Mononuclear cell (primary cell): Measurements from ENCODE around the gene PDIA4. TPM values are rescaled to one million over a fixed set of nuclear protein-coding genes. Genes with fewer than 3 reads are reported as not detected.
"Not testable (repeated sequence)": the region's sequence is repeated elsewhere in the genome, so short reads cannot be mapped to it uniquely, and the experiment has no call there.

Source experiments
- H3K27me3 ChIP-seq: 2 replicates; pipeline ENCODE4 v1.6.0; 2011; ENCODE audit warnings: low read length, control low read depth; ENCODE audit not compliant: insufficient read depth
- H3K4me1 ChIP-seq: 2 replicates; pipeline ENCODE4 v1.5.1; 2011; ENCODE audit warnings: mild to moderate bottlenecking, low read length, control low read depth; ENCODE audit not compliant: insufficient read depth
- H3K4me3 ChIP-seq: 2 replicates; pipeline ENCODE4 v1.5.1; 2011; ENCODE audit warnings: mild to moderate bottlenecking, low read length, moderate library complexity
- H3K9me3 ChIP-seq: 2 replicates; pipeline ENCODE4 v1.5.1; 2011; ENCODE audit warnings: low read depth, mild to moderate bottlenecking, control low read depth, low read length
- total RNA-seq: library from RNA; depleted of rRNA; stranded (reverse); fragments of >200 nt; gene quantifications from one replicate; pipeline ENCODE4 v1.2.3, GENCODE V29; 2012

Gene PDIA4
- total RNA-seq, 1 donor = 34.9 TPM

DNA sequence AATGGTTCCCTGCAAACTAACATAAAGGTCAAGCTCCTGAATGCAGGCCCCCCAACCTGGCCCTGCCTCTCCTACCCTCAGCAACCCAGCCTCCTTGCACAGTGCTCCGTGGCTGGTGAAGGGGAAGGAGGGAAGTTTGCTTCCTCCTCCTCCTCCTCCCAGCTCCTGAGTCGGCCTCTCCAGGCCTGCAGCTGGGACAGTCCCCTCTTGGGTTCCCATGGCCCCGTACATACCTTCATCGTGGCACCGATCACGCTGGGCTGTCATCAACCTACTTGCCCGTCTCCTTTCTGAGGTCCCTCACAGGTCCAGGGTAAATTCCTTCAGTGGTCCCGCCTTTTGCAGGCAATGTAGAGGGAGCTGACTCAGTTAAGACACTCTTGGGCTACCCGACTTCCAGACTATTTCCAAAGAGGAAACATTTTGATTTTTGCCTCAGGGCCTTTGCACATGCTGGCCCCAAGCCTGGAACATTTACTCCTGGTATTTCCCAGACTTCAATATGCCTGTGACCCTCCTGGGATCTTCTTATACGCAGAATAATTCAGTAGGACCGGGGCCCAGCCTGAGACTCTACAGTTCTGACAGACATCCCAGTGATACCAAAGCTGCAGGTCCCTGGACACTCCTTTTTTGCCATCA, 26.8 kb downstream of the PDIA4 start:
- H3K4me1 ChIP-seq = no peaks in the 10 kb centered on the region
- no peaks in the 10 kb centered on the region for H3K9me3 ChIP-seq
- H3K27me3 ChIP-seq = no peaks in the 10 kb centered on the region
- no peak overlapping the region for H3K4me3 ChIP-seq

DNA sequence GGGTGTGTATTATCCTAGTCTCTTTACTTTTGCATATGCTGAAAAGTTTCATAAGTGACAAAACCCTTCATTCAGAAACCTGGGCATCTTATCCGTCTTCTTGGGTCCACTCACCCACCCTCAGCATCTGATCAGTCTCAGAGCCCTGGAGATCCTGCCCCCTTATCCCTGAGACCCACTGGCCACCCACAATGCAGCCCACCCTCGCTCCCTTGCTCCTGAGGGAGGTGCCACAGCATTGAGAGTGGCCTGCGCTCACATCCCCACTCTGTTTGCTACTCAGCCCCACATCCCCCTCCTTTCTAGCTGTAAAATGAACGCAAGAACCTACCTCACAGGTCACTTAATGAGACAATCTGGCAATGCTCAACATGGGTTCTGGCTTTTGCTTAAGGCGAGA, 27.3 kb downstream of the PDIA4 start:
- Histone ChIP-seq H3K4me1 (no peaks in the 10 kb centered on the region), H3K9me3 (no peaks in the 10 kb centered on the region), H3K27me3 (no peaks in the 10 kb centered on the region), H3K4me3 (no peak overlapping the region)

DNA sequence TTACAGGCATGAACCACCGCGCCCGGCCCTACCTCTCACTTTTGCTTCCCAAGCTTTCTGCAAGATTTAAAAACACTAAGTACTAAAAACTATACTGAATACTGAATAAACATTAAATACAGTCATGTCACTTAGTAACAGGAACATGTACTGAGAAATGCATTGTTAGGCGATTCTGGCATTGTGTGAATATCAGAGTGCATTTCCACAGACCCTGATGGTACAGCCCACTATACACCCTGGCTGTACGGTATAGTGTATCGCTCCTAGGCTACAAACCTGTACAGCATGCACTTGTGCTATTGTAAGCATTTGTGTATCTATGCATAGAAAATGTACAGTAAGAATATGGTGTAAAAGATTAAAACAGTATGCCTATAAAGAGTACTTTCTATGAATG, 29.1 kb downstream of the PDIA4 start:
- no peak overlapping the region for H3K4me3 ChIP-seq
- H3K27me3 ChIP-seq = no peaks in the 10 kb centered on the region

DNA sequence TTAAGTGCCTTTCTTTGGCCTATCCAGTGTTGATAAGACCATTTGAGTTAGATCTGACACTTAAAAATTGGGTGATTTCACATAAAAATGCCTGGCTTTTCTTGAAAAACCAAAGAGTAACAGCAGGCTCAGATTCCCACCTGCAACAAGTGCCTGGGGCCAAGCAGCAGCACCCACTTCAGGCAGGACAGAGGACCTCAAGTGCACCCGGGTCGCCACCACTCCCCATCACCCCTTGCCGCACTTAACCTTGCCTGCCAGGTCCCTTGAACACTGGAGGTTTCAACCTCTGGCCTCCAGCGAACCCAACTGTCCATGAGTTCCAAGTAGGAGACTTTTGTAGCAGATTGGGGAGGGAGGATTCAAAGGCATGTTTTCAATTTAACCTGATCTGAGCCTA, 30.8 kb downstream of the PDIA4 start:
- H3K4me1 ChIP-seq = no peaks in the 10 kb centered on the region
- H3K27me3 ChIP-seq = no peaks in the 10 kb centered on the region
- no peaks in the 10 kb centered on the region for H3K9me3 ChIP-seq
- no peak overlapping the region for H3K4me3 ChIP-seq

More for the DNA sequence above, 29.1 kb downstream of the PDIA4 start:
- H3K9me3 ChIP-seq = no peaks in the 10 kb centered on the region
- H3K4me1 ChIP-seq = no peaks in the 10 kb centered on the region

DNA sequence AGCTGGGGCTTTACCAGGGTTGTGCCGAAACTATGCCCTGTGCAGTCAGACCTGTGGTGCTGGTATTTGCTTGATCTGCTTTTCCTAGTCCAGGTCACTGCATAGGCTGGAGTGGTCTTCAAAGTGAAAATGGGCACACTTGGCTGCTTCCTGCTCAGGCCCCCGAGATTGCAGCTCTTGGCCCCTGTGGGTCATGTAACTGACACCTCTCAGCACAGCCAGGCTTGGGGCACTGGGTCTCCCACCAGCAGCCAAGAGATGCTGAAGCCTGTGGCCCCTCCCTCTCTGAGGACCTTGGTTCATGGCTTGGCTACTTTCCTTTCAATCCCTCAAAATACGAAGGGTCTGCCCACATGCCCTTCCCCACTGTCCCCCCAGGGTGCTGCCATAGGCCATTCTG, 33.7 kb downstream of the PDIA4 start:
- H3K4me3 ChIP-seq = no peak overlapping the region
- no peaks in the 10 kb centered on the region for H3K4me1 ChIP-seq
- H3K27me3 ChIP-seq = no peaks in the 10 kb centered on the region
- H3K9me3 ChIP-seq = no peaks in the 10 kb centered on the region

DNA sequence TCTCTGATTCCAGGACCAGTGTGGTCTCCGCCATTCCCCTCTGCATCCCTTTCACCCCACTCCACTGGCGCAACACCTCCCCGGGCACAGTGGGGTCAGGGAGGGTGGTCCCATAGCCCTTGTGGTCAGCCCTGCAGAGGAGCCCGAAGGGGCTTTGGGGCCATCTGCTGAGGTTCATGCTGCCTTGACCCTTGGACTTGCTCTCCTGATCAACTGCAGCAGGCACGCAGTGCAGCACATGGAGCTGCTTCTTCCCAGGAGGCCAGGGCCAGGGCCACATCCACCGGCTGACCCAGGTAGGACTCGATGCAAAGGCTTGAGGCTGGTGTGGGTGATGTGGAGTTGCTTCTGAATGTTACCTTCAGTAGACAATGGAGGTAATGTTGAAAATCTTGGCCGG, 35.1 kb downstream of the PDIA4 start:
- no peak overlapping the region for H3K4me3 ChIP-seq
- H3K9me3 ChIP-seq = no peaks in the 10 kb centered on the region
- peaks cover 6% of the 10 kb centered on the region for H3K4me1 ChIP-seq
- no peaks in the 10 kb centered on the region for H3K27me3 ChIP-seq

DNA sequence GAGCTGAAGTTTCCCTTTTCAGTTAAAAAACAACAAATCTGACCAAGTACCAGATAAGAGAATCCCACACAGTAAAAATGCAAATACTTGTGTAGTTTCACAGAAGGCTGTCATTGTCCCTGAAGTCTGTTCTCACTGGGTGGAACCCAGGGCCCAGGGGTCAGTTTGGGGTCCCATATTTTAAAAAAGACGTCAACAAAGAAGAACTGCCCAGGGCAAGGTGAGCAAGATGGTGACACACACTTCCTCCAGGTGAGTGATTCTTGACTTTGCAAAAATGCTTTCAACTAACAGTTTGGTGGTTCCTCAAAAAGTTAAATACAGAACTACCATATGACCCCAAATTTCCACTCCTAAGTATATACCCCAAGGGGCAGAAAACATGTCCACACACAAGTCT, 36.8 kb downstream of the PDIA4 start:
- Histone ChIP-seq H3K4me3 (no peak overlapping the region), H3K27me3 (no peaks in the 10 kb centered on the region), H3K9me3 (no peaks in the 10 kb centered on the region), H3K4me1 (peaks cover 10% of the 10 kb centered on the region)

DNA sequence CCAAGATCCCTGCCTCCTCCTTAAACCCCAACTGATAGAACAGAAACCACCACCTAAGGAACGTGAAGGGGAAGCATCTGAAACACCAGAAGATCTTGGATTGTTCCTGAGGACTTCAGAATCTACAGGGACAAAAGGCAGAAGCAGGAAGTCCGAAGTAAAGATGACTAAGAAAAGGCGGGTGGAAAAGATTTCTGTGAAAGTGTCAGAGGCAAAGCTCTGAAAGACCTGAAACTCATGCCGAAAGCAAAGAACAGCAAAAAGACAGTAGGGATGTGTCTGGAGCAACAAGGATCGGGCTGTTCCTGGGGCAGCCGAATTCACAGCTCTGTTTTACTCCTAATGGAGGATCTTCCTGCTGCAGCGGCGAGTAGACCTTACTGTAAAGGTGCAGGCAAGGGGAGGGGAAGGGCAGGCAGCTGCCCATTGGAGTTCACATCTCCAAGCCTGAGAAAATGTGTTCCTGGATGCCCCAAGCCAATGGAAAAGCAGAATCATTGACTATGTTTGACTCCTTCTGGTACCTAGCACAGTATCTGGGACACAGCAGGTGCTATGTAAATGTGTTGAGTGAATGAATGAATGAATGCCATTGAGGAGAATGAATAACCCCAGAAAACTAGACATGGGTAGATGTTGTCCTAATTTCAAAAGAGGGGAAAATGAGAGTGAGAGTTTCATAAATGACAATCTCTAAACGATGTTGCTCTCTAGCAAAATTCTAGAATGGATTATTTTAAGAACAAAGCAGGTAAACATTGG, 40.4 kb downstream of the PDIA4 start:
- Histone ChIP-seq H3K4me1 (peaks cover 38% of the 10 kb centered on the region), H3K9me3 (no peaks in the 10 kb centered on the region), H3K4me3 (peak overlapping the region; percentile 45), H3K27me3 (no peaks in the 10 kb centered on the region)

DNA sequence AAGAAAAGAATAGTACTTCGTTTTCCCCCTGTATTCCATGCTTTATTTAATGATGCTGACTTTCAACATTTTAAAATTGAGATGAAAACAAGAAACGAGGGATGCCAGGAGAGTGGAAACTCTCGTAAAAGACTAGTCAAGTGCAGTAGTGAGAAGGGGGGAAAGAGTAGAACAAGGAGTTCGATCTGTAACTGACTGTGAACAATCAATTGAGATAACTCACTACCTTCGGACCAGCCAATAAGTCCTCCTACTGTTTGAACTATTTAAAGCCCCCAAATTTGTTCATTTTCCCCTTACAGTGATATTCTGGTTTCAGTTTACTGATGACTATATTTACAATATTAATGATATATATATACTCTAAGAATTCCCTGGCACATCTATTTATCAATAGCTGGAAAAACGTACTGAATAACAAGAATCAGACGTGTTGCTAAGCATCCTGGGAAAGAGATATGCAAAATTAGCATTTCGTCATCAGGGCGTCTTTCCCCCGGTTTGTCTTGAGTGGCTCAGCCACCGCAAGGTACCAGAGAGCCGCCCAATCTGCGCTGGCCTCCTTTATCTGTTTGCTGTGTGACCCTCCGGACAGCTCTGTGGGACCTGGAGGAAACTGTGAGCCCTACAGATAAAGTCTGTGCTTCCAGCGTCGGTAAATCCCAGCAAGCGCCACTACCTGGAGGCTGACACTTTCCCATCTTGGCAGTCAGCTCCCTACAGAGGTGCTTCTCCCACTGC, 41.1 kb downstream of the PDIA4 start:
- Histone ChIP-seq H3K27me3 (no peaks in the 10 kb centered on the region), H3K9me3 (no peaks in the 10 kb centered on the region), H3K4me3 (peak overlapping the region; percentile 45), H3K4me1 (peaks cover 44% of the 10 kb centered on the region)

DNA sequence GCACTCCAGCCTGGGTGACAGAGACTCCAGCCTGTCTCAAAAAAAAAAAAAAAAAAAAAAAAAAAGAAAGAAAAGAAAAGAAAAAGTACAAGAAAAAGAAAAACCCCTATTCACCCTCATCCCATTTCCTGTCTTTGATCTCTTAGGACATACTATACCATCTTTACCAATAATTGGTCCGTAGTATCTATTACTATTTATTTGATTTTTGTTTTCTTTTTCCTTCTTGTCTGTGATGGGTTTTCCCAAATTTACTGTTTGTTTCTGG, 41.6 kb downstream of the PDIA4 start:
- no peaks in the 10 kb centered on the region for H3K27me3 ChIP-seq
- no peaks in the 10 kb centered on the region for H3K9me3 ChIP-seq
- H3K4me3 ChIP-seq = no peak overlapping the region
- H3K4me1 ChIP-seq = peaks cover 44% of the 10 kb centered on the region

DNA sequence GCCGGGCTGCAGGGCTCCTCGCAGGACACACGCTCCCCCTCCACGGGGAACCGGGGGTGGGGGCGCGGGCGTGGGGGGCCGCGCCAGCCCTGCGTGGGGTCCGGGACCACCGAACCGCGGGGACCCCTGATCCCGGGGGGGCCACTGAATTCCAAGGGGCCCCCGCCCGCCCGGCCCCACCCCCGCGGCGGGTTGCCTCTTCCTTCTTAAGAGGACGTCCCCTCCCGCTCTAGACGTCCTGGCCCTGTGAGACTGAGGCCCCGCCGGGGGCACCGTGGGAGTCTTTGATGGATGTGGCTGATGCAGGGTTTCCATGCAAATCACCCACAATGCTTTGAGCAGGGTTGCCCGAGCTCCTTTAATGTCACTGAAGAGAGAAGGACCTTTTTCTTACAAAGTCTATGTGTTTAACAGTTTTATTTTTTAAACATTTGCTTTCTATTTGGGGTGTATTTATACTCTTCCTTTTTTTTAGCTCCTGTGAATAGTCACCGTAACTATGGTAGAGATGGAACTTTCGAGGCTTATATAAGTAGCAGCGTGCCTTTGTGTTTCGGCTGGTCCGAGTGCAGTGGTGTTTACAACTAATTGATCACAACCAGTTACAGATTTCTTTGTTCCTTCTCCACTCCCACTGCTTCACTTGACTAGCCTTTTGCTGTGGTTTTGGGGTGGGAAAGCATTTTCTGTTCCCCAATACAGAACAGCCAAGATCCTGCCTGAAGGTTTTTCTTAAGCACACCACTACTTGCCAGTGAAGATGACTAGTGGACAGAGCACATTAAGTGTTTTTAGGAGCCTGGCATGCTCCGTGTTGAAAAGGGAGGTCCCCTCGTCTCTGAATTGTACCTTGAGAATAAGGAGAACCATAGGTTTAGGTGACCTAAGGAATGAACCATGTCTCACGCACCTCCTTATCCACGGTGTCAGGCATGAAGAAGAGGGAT, 44.8 kb downstream of the PDIA4 start:
- H3K27me3 ChIP-seq = no peaks in the 10 kb centered on the region
- peaks cover 41% of the 10 kb centered on the region for H3K4me1 ChIP-seq
- H3K9me3 ChIP-seq = no peaks in the 10 kb centered on the region
- H3K4me3 ChIP-seq = peak overlapping the region; percentile 45

DNA sequence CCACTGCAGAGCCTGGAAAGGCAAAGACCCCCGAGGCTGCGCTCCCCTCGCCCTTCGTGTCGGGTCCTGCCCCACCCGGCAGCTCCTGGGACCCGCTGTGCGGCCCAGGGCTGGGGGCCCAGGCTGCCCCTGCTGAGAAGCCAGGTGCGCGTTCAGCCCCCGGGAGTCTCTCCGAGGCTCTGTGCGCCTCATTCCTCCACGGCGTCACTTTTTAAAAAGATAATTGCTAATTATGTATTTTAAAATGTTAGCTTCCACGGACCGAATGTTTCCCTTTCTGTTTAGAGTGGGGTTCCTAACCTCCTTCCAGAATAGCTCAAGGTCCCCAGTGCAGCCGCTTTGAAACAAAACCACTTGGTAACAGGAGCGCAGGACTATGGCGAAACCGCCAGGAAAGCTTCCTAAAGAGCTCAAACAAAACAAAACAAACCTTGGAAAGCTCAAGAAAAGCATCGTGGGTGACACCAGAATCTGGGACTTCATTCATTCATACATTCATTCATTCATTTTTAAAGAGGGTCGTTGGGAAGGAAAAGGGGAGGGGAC, 45.6 kb downstream of the PDIA4 start:
- Histone ChIP-seq H3K4me3 (peak overlapping the region; percentile 45), H3K9me3 (no peaks in the 10 kb centered on the region), H3K27me3 (no peaks in the 10 kb centered on the region), H3K4me1 (peaks cover 34% of the 10 kb centered on the region)

DNA sequence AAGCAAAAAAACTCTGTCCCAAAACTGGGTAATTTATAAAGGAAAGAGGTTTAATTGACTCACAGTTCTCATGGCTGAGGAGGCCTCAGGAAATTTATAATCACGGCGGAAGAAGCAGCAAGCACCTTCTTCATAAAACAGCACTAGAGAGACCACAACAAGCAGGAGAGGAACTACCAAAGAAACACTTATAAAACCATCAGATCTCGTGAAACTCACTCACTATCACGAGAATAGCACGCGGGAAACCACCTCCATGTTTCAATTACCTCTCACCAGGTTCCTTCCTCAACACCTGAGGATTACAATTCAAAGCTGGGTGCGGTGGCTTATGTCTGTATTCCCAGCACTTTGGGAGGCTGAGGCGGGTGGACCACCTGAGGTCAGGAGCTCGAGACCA, 48.5 kb downstream of the PDIA4 start:
- Histone ChIP-seq H3K4me1 (peaks cover 19% of the 10 kb centered on the region), H3K9me3 (no peaks in the 10 kb centered on the region), H3K4me3 (no peak overlapping the region), H3K27me3 (no peaks in the 10 kb centered on the region)

DNA sequence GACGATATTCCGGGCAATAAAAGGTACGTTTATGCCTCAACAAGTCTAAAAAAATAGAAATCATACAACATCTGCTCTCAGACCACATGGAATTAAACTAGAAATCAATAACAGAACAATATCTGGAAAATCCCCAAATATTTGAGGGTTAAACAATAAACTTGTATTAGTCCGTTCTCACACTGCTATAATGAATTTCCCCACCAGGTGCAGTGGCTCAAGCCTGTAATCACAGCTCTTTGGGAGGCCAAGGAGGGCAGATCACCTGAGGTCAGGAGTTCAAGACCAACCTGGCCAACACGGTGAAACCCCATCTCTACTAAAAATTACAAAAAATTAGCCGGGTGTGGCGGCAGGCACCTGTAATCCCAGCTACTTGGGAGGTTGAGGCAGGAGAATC, 49.2 kb downstream of the PDIA4 start:
- H3K27me3 ChIP-seq, H3K4me3 ChIP-seq, H3K9me3 ChIP-seq: not testable (repeated sequence)
- H3K4me1 ChIP-seq = peaks cover 13% of the 10 kb centered on the region
